ENCODE measurements around the gene TRNP1.

GRCh38 chr1:26961826-26962225 lies 31.7 kb upstream of the TRNP1 start:
- TF ChIP-seq POLR2A (IDR thresholded peaks at IDR 0.05; ENCODE audit: extremely low read depth, insufficient read length) (no peak), CTCF (IDR thresholded peaks at IDR 0.05; ENCODE audit: low read depth, low read length) (no peak), MAX (IDR thresholded peaks at IDR 0.05; ENCODE audit: low read depth, low read length) (0 out of 2 replicates have a peak, but pooled peaks have one; percentile 29), MYC (IDR thresholded peaks at IDR 0.05; ENCODE audit: low read depth, low read length) (0 out of 2 replicates have a peak, but pooled peaks have one; percentile 35)

All from NB4 (cell line).